ENCODE data around the gene INTS4.
A peak's percentile ranks its signal among the peaks of the same experiment; 100 is the strongest.
"Not testable (repeated sequence)": the region's sequence is repeated elsewhere in the genome, so short reads cannot be mapped to it uniquely, and the experiment has no call there.

The INTS4 gene

DNA sequence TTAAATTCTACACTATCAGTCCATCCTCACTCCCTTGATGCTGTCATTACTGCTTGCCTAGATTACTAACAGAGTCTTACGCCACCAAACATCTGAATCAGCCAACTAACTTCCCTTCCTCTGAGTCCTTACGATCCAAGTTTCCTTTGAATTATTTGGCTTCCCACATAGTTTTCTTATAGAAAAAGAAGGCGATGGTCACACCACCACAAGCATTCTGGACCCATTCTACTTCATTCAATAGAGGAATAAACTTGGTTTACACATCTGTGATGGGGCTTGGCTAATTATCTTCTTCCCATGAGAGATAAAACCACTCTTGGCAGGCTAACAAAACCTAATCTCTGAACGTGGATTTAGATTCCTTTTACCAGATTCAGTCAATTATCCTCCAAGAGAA is 35.0 kb downstream of the INTS4 start:
- DNase-seq = peak; percentile 25
- peaks cover 2% of the 10 kb centered on the region for H3K79me1 ChIP-seq (replicated peaks; ENCODE audit: low read length, poor library complexity, severe bottlenecking)

DNA sequence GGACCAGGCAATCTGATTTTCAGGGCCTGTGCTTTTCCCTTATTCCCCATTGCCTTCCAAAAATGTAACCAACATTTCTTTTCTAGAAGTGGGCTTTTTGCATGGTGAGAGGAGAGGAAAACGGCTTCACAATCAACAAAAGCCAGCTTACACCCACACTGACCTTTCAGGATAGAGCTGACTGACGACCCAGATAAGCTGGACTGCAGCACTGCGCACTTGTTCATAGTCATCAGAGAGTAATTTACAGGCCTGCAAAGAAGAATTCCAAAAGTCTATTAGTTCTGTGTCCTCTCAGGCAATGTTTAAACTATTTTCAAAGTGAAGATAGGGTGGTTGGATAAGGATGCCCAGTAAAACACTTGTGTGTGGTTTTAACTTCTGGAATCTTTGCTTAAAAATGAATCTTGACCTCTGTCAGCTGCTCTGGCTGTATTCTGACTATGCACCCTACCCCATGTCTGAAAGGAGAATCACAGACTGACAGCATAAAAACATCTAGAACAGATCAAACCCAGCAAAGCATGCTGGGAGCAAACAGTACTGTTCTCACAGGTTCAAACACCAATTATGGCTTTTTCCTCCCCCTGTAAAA is 35.8 kb downstream of the INTS4 start:
- not testable (repeated sequence) for H2AK5ac ChIP-seq (ENCODE audit: low read length, severe bottlenecking); H4K8ac ChIP-seq (ENCODE audit: low read length); H2AFZ ChIP-seq (ENCODE audit: low read depth, low read length); H2BK12ac ChIP-seq (ENCODE audit: low read length in 2 of 2); H3K4ac ChIP-seq (ENCODE audit: low read depth in 1 of 2, low read length in 2 of 2); H3K9me3 ChIP-seq (ENCODE audit: control insufficient read depth, low read length); H2BK5ac ChIP-seq (ENCODE audit: low read depth, low read length, poor library complexity, severe bottlenecking); H3K4me3 ChIP-seq (ENCODE audit: insufficient read depth in 1 of 2, low read depth in 1 of 2, low read length in 2 of 2); H2BK120ac ChIP-seq (ENCODE audit: low read depth, low read length); H3K4me1 ChIP-seq (ENCODE audit: control insufficient read depth, insufficient read depth, low read depth, low read length); H3K14ac ChIP-seq (ENCODE audit: low read length in 2 of 2); H3K27ac ChIP-seq (ENCODE audit: low read length, poor library complexity, severe bottlenecking); H3K27me3 ChIP-seq (ENCODE audit: control insufficient read depth in 1 of 2, insufficient read depth in 1 of 2, low read length in 2 of 2); H2BK15ac ChIP-seq (ENCODE audit: low read depth, poor library complexity, severe bottlenecking); H3K4me2 ChIP-seq (ENCODE audit: low read length, poor library complexity, severe bottlenecking); H3K9ac ChIP-seq (ENCODE audit: low read length); H3K79me1 ChIP-seq (replicated peaks; ENCODE audit: low read length, poor library complexity, severe bottlenecking); H4K91ac ChIP-seq (ENCODE audit: low read length); H3K23ac ChIP-seq (ENCODE audit: low read length in 2 of 2); H3K18ac ChIP-seq (ENCODE audit: low read depth in 1 of 2, low read length in 2 of 2)
- H3K36me3 ChIP-seq (ENCODE audit: control insufficient read depth in 1 of 2, insufficient read depth in 2 of 2, low read depth in 1 of 2, low read length in 2 of 2) = peaks cover 14 to 25% of the 10 kb centered on the region in 2 experiments
- WGBS = no CpG with 5 or more reads among the region's 3 CpGs
- peak; percentile 26 for DNase-seq

More for the DNA sequence above, 35.0 kb downstream of the INTS4 start:
- H4K91ac ChIP-seq (ENCODE audit: low read length) = no peak overlapping the region
- no peaks in the 10 kb centered on the region for H3K9me3 ChIP-seq (ENCODE audit: control insufficient read depth, low read length)
- no peak overlapping the region for H3K14ac ChIP-seq (ENCODE audit: low read length in 2 of 2)
- no peak overlapping the region for H3K4ac ChIP-seq (ENCODE audit: low read depth in 1 of 2, low read length in 2 of 2)
- no peak overlapping the region for H4K8ac ChIP-seq (ENCODE audit: low read length)
- no peak overlapping the region for H2BK120ac ChIP-seq (ENCODE audit: low read depth, low read length)
- no peaks in the 10 kb centered on the region for H3K27me3 ChIP-seq (ENCODE audit: control insufficient read depth in 1 of 2, insufficient read depth in 1 of 2, low read length in 2 of 2)
- no peak overlapping the region for H3K23ac ChIP-seq (ENCODE audit: low read length in 2 of 2)
- WGBS = 83% methylated on average over 4 of the region's 4 CpGs
- no peak overlapping the region for H3K27ac ChIP-seq (ENCODE audit: low read length, poor library complexity, severe bottlenecking)
- no peaks in the 10 kb centered on the region for H3K4me1 ChIP-seq (ENCODE audit: control insufficient read depth, insufficient read depth, low read depth, low read length)
- H3K36me3 ChIP-seq (ENCODE audit: control insufficient read depth in 1 of 2, insufficient read depth in 2 of 2, low read depth in 1 of 2, low read length in 2 of 2) = peaks cover 13 to 23% of the 10 kb centered on the region in 2 experiments
- H3K4me3 ChIP-seq (ENCODE audit: insufficient read depth in 1 of 2, low read depth in 1 of 2, low read length in 2 of 2) = no peak overlapping the region
- H3K18ac ChIP-seq (ENCODE audit: low read depth in 1 of 2, low read length in 2 of 2) = no peak overlapping the region
- no peak overlapping the region for H3K4me2 ChIP-seq (ENCODE audit: low read length, poor library complexity, severe bottlenecking)
- no peak overlapping the region for H2BK12ac ChIP-seq (ENCODE audit: low read length in 2 of 2)
- no peak overlapping the region for H2BK15ac ChIP-seq (ENCODE audit: low read depth, poor library complexity, severe bottlenecking)
- H2AFZ ChIP-seq (ENCODE audit: low read depth, low read length) = no peak overlapping the region
- H2BK5ac ChIP-seq (ENCODE audit: low read depth, low read length, poor library complexity, severe bottlenecking) = no peak overlapping the region
- H2AK5ac ChIP-seq (ENCODE audit: low read length, severe bottlenecking) = no peak overlapping the region
- H3K9ac ChIP-seq (ENCODE audit: low read length) = no peak overlapping the region

DNA sequence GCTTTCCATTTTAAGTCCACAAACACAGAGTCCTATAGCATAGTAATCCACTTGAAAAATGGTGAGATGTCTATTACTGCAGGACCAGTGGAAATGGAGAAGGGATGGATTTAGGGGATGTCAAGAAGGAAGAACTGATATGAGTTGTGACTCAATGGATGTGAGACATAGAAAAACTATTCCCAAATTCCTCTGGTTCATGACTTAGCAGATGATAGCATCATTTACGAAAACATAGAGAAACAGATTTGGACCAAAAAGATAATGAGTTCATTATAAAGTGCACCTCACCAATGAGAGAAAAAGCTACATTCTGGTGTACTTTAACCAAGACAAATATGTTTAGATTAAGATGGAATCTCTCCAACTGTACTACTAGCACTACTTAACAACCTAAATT is 51.2 kb downstream of the INTS4 start:
- not testable (repeated sequence) for H3K27me3 ChIP-seq (ENCODE audit: control insufficient read depth in 1 of 2, insufficient read depth in 1 of 2, low read length in 2 of 2); H3K27ac ChIP-seq (ENCODE audit: low read length, poor library complexity, severe bottlenecking); H3K9me3 ChIP-seq (ENCODE audit: control insufficient read depth, low read length); H3K4ac ChIP-seq (ENCODE audit: low read depth in 1 of 2, low read length in 2 of 2); H3K9ac ChIP-seq (ENCODE audit: low read length); H2AFZ ChIP-seq (ENCODE audit: low read depth, low read length); H4K91ac ChIP-seq (ENCODE audit: low read length); H3K4me3 ChIP-seq (ENCODE audit: insufficient read depth in 1 of 2, low read depth in 1 of 2, low read length in 2 of 2); DNase-seq; H3K23ac ChIP-seq (ENCODE audit: low read length in 2 of 2); H3K14ac ChIP-seq (ENCODE audit: low read length in 2 of 2); H3K36me3 ChIP-seq (ENCODE audit: control insufficient read depth in 1 of 2, insufficient read depth in 2 of 2, low read depth in 1 of 2, low read length in 2 of 2); H2BK15ac ChIP-seq (ENCODE audit: low read depth, poor library complexity, severe bottlenecking); H3K4me2 ChIP-seq (ENCODE audit: low read length, poor library complexity, severe bottlenecking); H4K8ac ChIP-seq (ENCODE audit: low read length); H2AK5ac ChIP-seq (ENCODE audit: low read length, severe bottlenecking); H3K18ac ChIP-seq (ENCODE audit: low read depth in 1 of 2, low read length in 2 of 2); H2BK5ac ChIP-seq (ENCODE audit: low read depth, low read length, poor library complexity, severe bottlenecking); H2BK12ac ChIP-seq (ENCODE audit: low read length in 2 of 2); H2BK120ac ChIP-seq (ENCODE audit: low read depth, low read length); H3K4me1 ChIP-seq (ENCODE audit: control insufficient read depth, insufficient read depth, low read depth, low read length)
- peaks cover 13% of the 10 kb centered on the region for H3K79me1 ChIP-seq (replicated peaks; ENCODE audit: low read length, poor library complexity, severe bottlenecking)
- WGBS = no CpG with 5 or more reads among the region's 1 CpG

DNA sequence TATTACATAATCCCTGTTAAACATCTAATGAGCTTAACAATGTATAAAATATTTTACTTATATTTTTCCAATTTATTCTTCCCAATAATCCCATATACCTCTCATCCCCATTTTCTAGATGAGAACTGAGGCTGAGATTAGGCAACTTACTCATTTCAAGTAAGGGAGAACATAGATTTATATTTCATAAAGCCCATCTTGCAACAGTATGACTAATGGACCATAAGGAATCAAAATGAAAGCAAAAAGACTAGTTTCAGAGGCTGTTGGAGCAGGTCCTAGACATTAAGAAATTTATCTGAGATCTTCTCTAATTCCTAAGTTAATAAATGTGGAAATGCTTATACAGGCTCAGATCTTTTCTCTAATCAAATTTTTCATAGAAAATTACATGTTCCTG is 52.0 kb downstream of the INTS4 start:
- H3K4me3 ChIP-seq (ENCODE audit: insufficient read depth in 1 of 2, low read depth in 1 of 2, low read length in 2 of 2); H3K27ac ChIP-seq (ENCODE audit: low read length, poor library complexity, severe bottlenecking); H4K91ac ChIP-seq (ENCODE audit: low read length); DNase-seq; H2BK15ac ChIP-seq (ENCODE audit: low read depth, poor library complexity, severe bottlenecking); H2BK120ac ChIP-seq (ENCODE audit: low read depth, low read length); H3K9me3 ChIP-seq (ENCODE audit: control insufficient read depth, low read length); H4K8ac ChIP-seq (ENCODE audit: low read length); H2AFZ ChIP-seq (ENCODE audit: low read depth, low read length); H2AK5ac ChIP-seq (ENCODE audit: low read length, severe bottlenecking); H3K18ac ChIP-seq (ENCODE audit: low read depth in 1 of 2, low read length in 2 of 2); H3K4me1 ChIP-seq (ENCODE audit: control insufficient read depth, insufficient read depth, low read depth, low read length); H3K27me3 ChIP-seq (ENCODE audit: control insufficient read depth in 1 of 2, insufficient read depth in 1 of 2, low read length in 2 of 2); H3K36me3 ChIP-seq (ENCODE audit: control insufficient read depth in 1 of 2, insufficient read depth in 2 of 2, low read depth in 1 of 2, low read length in 2 of 2); H3K4ac ChIP-seq (ENCODE audit: low read depth in 1 of 2, low read length in 2 of 2); H3K14ac ChIP-seq (ENCODE audit: low read length in 2 of 2); H3K9ac ChIP-seq (ENCODE audit: low read length); H2BK5ac ChIP-seq (ENCODE audit: low read depth, low read length, poor library complexity, severe bottlenecking); H2BK12ac ChIP-seq (ENCODE audit: low read length in 2 of 2); H3K4me2 ChIP-seq (ENCODE audit: low read length, poor library complexity, severe bottlenecking); H3K23ac ChIP-seq (ENCODE audit: low read length in 2 of 2): not testable (repeated sequence)
- peaks cover 11% of the 10 kb centered on the region for H3K79me1 ChIP-seq (replicated peaks; ENCODE audit: low read length, poor library complexity, severe bottlenecking)

Measured in mesenchymal stem cell (in vitro differentiated cells and primary cell).